ENCODE measurements around the gene ATG2B. TPM values are rescaled to one million over a fixed set of nuclear protein-coding genes. Genes with fewer than 3 reads are reported as not detected.

Gene ATG2B
- total and polyA plus RNA-seq, 9 of the 15 experiments (the other 6 are each of a cell fraction or from before 2014, with no cell fraction given): 0.83 to 12.9 (median 8.7) TPM

GRCh38 chr14:96307434-96307833 lies 55.7 kb downstream of the ATG2B start (continued):
- TF ChIP-seq, protein P1, sequence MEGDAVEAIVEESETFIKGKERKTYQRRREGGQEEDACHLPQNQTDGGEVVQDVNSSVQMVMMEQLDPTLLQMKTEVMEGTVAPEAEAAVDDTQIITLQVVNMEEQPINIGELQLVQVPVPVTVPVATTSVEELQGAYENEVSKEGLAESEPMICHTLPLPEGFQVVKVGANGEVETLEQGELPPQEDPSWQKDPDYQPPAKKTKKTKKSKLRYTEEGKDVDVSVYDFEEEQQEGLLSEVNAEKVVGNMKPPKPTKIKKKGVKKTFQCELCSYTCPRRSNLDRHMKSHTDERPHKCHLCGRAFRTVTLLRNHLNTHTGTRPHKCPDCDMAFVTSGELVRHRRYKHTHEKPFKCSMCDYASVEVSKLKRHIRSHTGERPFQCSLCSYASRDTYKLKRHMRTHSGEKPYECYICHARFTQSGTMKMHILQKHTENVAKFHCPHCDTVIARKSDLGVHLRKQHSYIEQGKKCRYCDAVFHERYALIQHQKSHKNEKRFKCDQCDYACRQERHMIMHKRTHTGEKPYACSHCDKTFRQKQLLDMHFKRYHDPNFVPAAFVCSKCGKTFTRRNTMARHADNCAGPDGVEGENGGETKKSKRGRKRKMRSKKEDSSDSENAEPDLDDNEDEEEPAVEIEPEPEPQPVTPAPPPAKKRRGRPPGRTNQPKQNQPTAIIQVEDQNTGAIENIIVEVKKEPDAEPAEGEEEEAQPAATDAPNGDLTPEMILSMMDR (IDR thresholded peaks at IDR 0.05 in 2 of 3, conservative IDR thresholded peaks at IDR 0.05 in 1 of 3; ENCODE audit: insufficient read depth in 2 of 3, low read depth in 1 of 3, low read length in 3 of 3): peak in 1 of 3 experiments; percentile 22; a peak in 1 of 6 replicates
- no peak for TF ChIP-seq EP300 (IDR thresholded peaks at IDR 0.05; ENCODE audit: low read length)
- TF ChIP-seq IRF2 (CRISPR knock-in tag; IDR thresholded peaks at IDR 0.05): no peak

DNA sequence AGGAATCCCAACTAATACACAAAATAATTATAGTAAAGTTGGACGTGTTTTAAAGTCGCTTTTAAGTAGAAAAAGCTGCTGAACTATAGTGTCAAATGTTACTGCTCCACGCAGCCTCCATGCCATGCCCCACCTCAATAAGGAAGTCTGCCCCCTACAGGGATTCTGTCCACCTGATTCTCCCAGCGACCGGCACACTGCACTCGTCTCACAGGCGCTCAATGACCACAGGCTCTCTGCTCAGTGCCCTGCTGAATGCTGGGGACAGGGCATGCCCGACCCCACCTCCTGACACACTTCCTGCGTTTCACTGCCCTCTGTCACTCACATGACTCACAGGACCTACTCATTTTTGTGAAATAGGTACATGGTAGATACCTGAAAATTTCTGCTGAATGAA lies 58.2 kb downstream of the ATG2B start:
- FAIRE-seq: no peak

More for the DNA sequence above, 58.2 kb downstream of the ATG2B start:
- ChIA-PET POLR2A (no interaction called here), CTCF (ENCODE audit: low intra/inter-chr PET ratio) (interaction anchor here (1.8 kb wide), 1 partner anchor 119 kb away, joined by 8 read pairs; no protein-coding TSS in a partner anchor)
- in situ Hi-C loops (cut with MboI) (no loop called here), intact Hi-C loops (cut with micrococcal nuclease) (no loop called here)
- H4K20me1 ChIP-seq (replicated peaks; ENCODE audit: control insufficient read depth, insufficient read depth, low read length): no peaks in the 10 kb centered on the region
- peak overlapping the region in 1 of 2 experiments; percentile 45; a peak in 1 of 4 replicates for H3K9ac ChIP-seq (ENCODE audit: insufficient read depth in 1 of 2, low read depth in 2 of 2, low read length in 2 of 2)
- WGBS (ENCODE audit: insufficient coverage, low coverage, missing lambda C conversion rate): 71% methylated on average over 9 of the region's 9 CpGs
- H3K79me2 ChIP-seq (ENCODE audit: control insufficient read depth, insufficient read depth, low read length): no peaks in the 10 kb centered on the region
- peak in 2 of 4 experiments; percentile 11 to 20 for DNase-seq (ENCODE audit: extremely low read depth in 1 of 4, low spot score in 3 of 4)
- no TSS peak for BruUV-seq (replicated peaks)
- no peaks in the 10 kb centered on the region for H3K4me1 ChIP-seq (replicated peaks in 1 of 2; ENCODE audit: control insufficient read depth in 2 of 2, insufficient read depth in 2 of 2, low read length in 2 of 2)
- H3K27ac ChIP-seq (ENCODE audit: extremely low read depth, low read depth, low read length): no peak overlapping the region
- peaks cover 38% of the 10 kb centered on the region; the same call in 2 of the 3 replicates for H3K36me3 ChIP-seq (ENCODE audit: control insufficient read depth, insufficient read depth, low read length)
- no peak overlapping the region for H3K4me2 ChIP-seq (ENCODE audit: insufficient read depth, low read length)
- no peak overlapping the region for H2AFZ ChIP-seq (ENCODE audit: low read depth, low read length)
- TF ChIP-seq MEF2D (tag; conservative IDR thresholded peaks at IDR 0.05; ENCODE audit: low read depth) (no peak), SLC30A9 (CRISPR knock-in tag; IDR thresholded peaks at IDR 0.05) (no peak), ZNF830 (CRISPR knock-in tag; IDR thresholded peaks at IDR 0.05) (no peak), CTCFL (IDR thresholded peaks at IDR 0.05; ENCODE audit: borderline replicate concordance, insufficient read depth, low read depth, low read length, poor library complexity, severe bottlenecking) (peak; percentile 80), CBX1 (IDR thresholded peaks at IDR 0.05; ENCODE audit: low read depth) (no peak), SMARCB1 (IDR thresholded peaks at IDR 0.05; ENCODE audit: insufficient read length, low read depth) (no peak), ZBTB33 (CRISPR knock-in tag; IDR thresholded peaks at IDR 0.05) (peak; percentile 92)
- TF ChIP-seq, protein P1 (IDR thresholded peaks at IDR 0.05 in 2 of 3, conservative IDR thresholded peaks at IDR 0.05 in 1 of 3; ENCODE audit: insufficient read depth in 2 of 3, low read depth in 1 of 3, low read length in 3 of 3): 0 out of 6 replicates have a peak, but pooled peaks of 2 of the 3 experiments have one; percentile 14 to 28
- ATAC-seq: peak; percentile 78
- H3K27me3 ChIP-seq (ENCODE audit: control insufficient read depth in 2 of 2, insufficient read depth in 2 of 2, low read length in 2 of 2): no peaks in the 10 kb centered on the region
- H3K9me3 ChIP-seq (replicated peaks; ENCODE audit: control insufficient read depth, insufficient read depth, low read depth, low read length): no peaks in the 10 kb centered on the region
- H3K4me3 ChIP-seq: no peak overlapping the region
- no peaks in the 10 kb centered on the region for H3K9me1 ChIP-seq (ENCODE audit: control insufficient read depth, insufficient read depth, low read length)
